Uterus (tissue), 4 donors: ENCODE data around the gene MVP. TPM values are rescaled to one million over a fixed set of nuclear protein-coding genes. Genes with fewer than 3 reads are reported as not detected.
"Not testable (repeated sequence)": the region's sequence is repeated elsewhere in the genome, so short reads cannot be mapped to it uniquely, and the experiment has no call there.

ENCODE experiments used
- DNase-seq, 2 donors: peaks; one replicate each; pipeline ENCODE4 v3.0.0-alpha.2; 2019 to 2020
- H3K27ac ChIP-seq, 2 donors: fragments of 200-600 bp; sonication (generic); 1 replicate in 1 of 2; 2 replicates in 1 of 2; pipeline ENCODE4 v1.5.1; 2016 to 2018
- H3K27me3 ChIP-seq, 2 donors: fragments of 200-600 bp; sonication (generic); one replicate each; pipeline ENCODE4 v1.5.1; 2018 to 2019; ENCODE audit warnings: control low read depth in 1 of 2
- H3K36me3 ChIP-seq, 2 donors: fragments of 200-600 bp; sonication (generic); one replicate each; pipeline ENCODE4 v1.5.1; 2019; ENCODE audit warnings: control low read depth in 1 of 2
- H3K4me1 ChIP-seq, 2 donors: fragments of 200-600 bp; sonication (generic); one replicate each; pipeline ENCODE4 v1.5.1; 2018 to 2019; ENCODE audit warnings: control low read depth in 1 of 2
- H3K4me3 ChIP-seq, 2 donors: fragments of 200-600 bp; sonication (generic); 1 replicate in 1 of 2; 2 replicates in 1 of 2; pipeline ENCODE4 v1.5.1; 2018 to 2019; ENCODE audit warnings: mild to moderate bottlenecking in 1 of 2
- H3K9me3 ChIP-seq, 2 donors: fragments of 200-600 bp; sonication (generic); one replicate each; pipeline ENCODE4 v1.5.1; 2019; ENCODE audit warnings: control low read depth in 1 of 2
- CTCF ChIP-seq, 4 experiments: fragments of 200-600 bp in 2 of 4; fragments of 450-650 bp in 2 of 4; sonication (generic) in 2 of 4; IDR thresholded peaks; one replicate each; pipeline ENCODE4 v1.5.1; 2016 to 2019; ENCODE audit warnings: antibody characterized with exemption in 4 of 4, mild to moderate bottlenecking in 2 of 4, moderate library complexity in 1 of 4
- POLR2A ChIP-seq, 2 donors: fragments of 450-650 bp; IDR thresholded peaks; one replicate each; pipeline ENCODE4 v1.6.1; 2016; ENCODE audit warnings: antibody characterized with exemption in 2 of 2, mild to moderate bottlenecking in 1 of 2, moderate library complexity in 1 of 2
- intact Hi-C: fragments of 100-400 bp; cut with DNase I; formaldehyde crosslinking; loops from one replicate; pipeline ENCODE4 v1.15.1; 2023; ENCODE audit warnings: low total_unique reads
- total RNA-seq, 4 donors: library from RNA; depleted of rRNA in 3 of 4; stranded (reverse); fragments of >200 nt in 3 of 4; gene quantifications; one replicate each; pipeline versions ENCODE4 v1.1.0 to v1.2.4, GENCODE V29; 2014 to 2023
- donor health status: DM: yes; HTN: yes; CAD: no.

MVP gene
- total RNA-seq, 4 donors from 2014 or later: 38.4 to 132 (median 67.4) TPM

- DNase-seq: no peak
- TF ChIP-seq POLR2A (IDR thresholded peaks at IDR 0.05): no peak
- peak in 1 of 4 experiments; percentile 14 for TF ChIP-seq CTCF (IDR thresholded peaks at IDR 0.05)
- Histone ChIP-seq H3K4me3 (peak overlapping the region; percentile 81 to 96), H3K9me3 (no peaks in the 10 kb centered on the region), H3K27me3 (no peaks in the 10 kb centered on the region), H3K4me1 (peaks cover 0 to 15% of the 10 kb centered on the region in 2 donors), H3K27ac (peak overlapping the region; percentile 91 to 97), H3K36me3 (no peaks in the 10 kb centered on the region)
- intact Hi-C loops: no loop called here
Measured at GRCh38 chr16:29862383-29862883, 42.2 kb downstream of the MVP start.

GRCh38 chr16:29862884-29863668 is 42.8 kb downstream of the MVP start, which contains the start of gene CDIPT:
TSS of gene CDIPT (minus strand) at chr16:29863226. CDS start at chr16:29862857, 369 bp downstream.
- Histone ChIP-seq H3K36me3 (no peaks in the 10 kb centered on the region), H3K4me3 (peak within 1 kb of the TSS; percentile 81 to 96), H3K27me3 (no peaks in the 10 kb centered on the region), H3K27ac (peak within 1 kb of the TSS; percentile 91 to 97), H3K4me1 (peaks cover 0 to 15% of the 10 kb centered on the region in 2 donors), H3K9me3 (no peaks in the 10 kb centered on the region)
- intact Hi-C loops: no loop called here
- DNase-seq: peak; percentile 93 to 95
- TF ChIP-seq POLR2A (IDR thresholded peaks at IDR 0.05) (peak in 1 of 2 donors; percentile 16), CTCF (IDR thresholded peaks at IDR 0.05) (peak; percentile 63 to 82 (median 72))

- intact Hi-C loops: no loop called here
- peak overlapping the region; percentile 91 to 97 for H3K27ac ChIP-seq
Measured at GRCh38 chr16:29863669-29863984, 43.4 kb downstream of the MVP start.

GRCh38 chr16:29864205-29864604 is 43.9 kb downstream of the MVP start:
- no peaks in the 10 kb centered on the region for H3K9me3 ChIP-seq
- intact Hi-C loops: no loop called here
- H3K4me3 ChIP-seq: no peak overlapping the region
- TF ChIP-seq POLR2A (IDR thresholded peaks at IDR 0.05): no peak
- TF ChIP-seq CTCF (IDR thresholded peaks at IDR 0.05): no peak
- H3K27ac ChIP-seq: no peak overlapping the region
- no peaks in the 10 kb centered on the region for H3K27me3 ChIP-seq
- no peak for DNase-seq
- peaks cover 0 to 15% of the 10 kb centered on the region in 2 donors for H3K4me1 ChIP-seq
- H3K36me3 ChIP-seq: no peaks in the 10 kb centered on the region

More at GRCh38 chr16:29863669-29863984, 43.4 kb downstream of the MVP start:
- peak overlapping the region; percentile 3 to 81 for H3K4me3 ChIP-seq
- H3K36me3 ChIP-seq: no peaks in the 10 kb centered on the region
- no peak for DNase-seq
- H3K27me3 ChIP-seq: no peaks in the 10 kb centered on the region
- H3K4me1 ChIP-seq: peaks cover 0 to 15% of the 10 kb centered on the region in 2 donors
- TF ChIP-seq CTCF (IDR thresholded peaks at IDR 0.05): peak in 1 of 4 experiments; percentile 2
- TF ChIP-seq POLR2A (IDR thresholded peaks at IDR 0.05): no peak
- no peaks in the 10 kb centered on the region for H3K9me3 ChIP-seq

- Histone ChIP-seq H3K4me1 (no peaks in the 10 kb centered on the region), H3K9me3 (no peaks in the 10 kb centered on the region), H3K36me3 (no peaks in the 10 kb centered on the region), H3K27ac (no peak overlapping the region), H3K4me3 (no peak overlapping the region), H3K27me3 (no peaks in the 10 kb centered on the region)
- no peak for DNase-seq
- no peak for TF ChIP-seq POLR2A (IDR thresholded peaks at IDR 0.05)
- TF ChIP-seq CTCF (IDR thresholded peaks at IDR 0.05): no peak
- intact Hi-C loops: no loop called here
Measured at GRCh38 chr16:29868396-29869009, 48.2 kb downstream of the MVP start.

- intact Hi-C loops: not testable (repeated sequence)
Measured at GRCh38 chr16:29869067-29869466, 48.8 kb downstream of the MVP start.

More at GRCh38 chr16:29869067-29869466, 48.8 kb downstream of the MVP start:
- not testable (repeated sequence) for H3K4me3 ChIP-seq, H3K9me3 ChIP-seq, DNase-seq, H3K27ac ChIP-seq, H3K4me1 ChIP-seq, H3K36me3 ChIP-seq, H3K27me3 ChIP-seq
